Activated T-cell treated with anti-CD3 and anti-CD28 coated beads, Interleukin-2, amount 50 U/mL, for 48 hours (primary cell): Measurements from ENCODE around the gene PCNX2.
A peak's percentile ranks its signal among the peaks of the same experiment; 100 is the strongest.

Experiments
- DNase-seq, 2 experiments: peaks; one replicate each; pipeline ENCODE4 v3.0.0-alpha.2; 2020

The PCNX2 gene

DNA sequence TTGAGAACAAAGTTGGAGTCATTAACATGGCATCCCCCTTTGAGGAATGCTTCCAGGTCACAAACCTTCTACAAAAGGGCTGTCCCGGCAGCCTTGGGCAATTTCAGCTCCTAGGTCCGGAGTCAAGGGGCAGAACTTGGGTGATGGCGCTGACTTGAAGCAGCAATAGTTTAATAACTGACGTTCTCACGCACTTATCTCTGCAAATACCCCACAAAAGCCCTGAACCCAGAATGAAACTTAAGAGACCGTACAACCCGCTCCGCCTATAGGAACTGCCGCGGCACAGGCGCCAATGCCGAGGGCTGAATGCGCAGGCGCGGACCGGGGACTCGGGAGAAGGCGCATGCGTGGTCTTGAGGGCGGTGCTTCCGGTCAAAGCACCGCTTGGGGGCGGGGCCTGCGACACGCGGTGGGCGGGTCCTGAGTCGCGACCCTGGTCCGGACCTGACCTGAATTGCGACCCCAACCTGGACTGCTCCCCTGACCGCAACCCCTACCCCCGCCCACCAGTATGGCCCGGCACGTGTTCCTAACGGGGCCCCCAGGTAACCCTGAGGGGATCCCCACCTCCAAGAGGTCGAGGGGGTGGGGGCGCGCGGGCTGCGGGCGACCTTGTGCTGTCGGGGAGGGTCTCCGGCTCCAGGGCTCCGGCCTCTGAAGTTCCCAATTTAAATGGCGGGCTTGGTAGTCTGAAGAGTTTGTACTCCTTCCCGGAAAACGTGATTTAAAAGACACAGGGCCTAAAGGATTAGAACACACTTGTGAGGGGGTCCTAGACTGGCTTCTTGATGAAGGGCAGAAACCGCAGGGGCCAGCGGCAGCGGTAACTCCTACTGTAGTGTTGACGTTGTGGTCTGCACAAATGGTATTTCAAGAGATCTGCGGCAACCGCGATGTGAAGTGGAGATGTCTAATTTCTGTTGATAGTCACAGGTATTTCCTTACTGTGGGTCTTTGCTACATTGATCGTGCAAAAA is 345.0 kb downstream of the PCNX2 start, which contains the start of gene NTPCR:
NTPCR (plus strand) TSS at position 415 of the 980 bp plus-strand sequence; CDS start at position 515, 100 bp downstream.
- peak; percentile 97 for DNase-seq

DNA sequence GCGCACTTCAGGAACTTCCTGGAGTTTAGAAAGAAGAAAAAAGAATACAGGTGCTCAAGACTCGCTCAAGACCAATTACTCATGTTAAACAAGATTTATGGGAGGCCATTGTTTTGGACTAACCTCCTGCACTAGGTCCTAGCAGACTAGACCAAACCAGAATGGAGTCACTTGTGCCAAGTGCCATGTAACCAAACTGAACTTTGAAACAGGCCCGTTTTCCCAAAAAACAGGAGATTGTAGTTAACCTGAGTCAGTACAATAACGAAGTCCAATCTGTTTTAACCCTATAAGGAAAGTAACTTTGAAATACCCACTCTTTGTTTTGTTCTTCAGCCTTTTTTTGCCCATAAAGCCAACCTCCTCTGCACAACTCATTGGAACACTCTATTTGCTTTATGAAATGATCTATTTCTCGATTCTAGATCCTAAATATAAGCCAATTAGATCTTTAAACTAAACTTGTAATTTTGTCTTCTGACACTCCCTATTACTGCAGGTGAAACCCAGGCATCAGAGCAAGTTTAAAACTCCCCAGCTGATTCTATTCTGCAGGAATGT is 345.8 kb downstream of the PCNX2 start:
- DNase-seq: no peak

DNA sequence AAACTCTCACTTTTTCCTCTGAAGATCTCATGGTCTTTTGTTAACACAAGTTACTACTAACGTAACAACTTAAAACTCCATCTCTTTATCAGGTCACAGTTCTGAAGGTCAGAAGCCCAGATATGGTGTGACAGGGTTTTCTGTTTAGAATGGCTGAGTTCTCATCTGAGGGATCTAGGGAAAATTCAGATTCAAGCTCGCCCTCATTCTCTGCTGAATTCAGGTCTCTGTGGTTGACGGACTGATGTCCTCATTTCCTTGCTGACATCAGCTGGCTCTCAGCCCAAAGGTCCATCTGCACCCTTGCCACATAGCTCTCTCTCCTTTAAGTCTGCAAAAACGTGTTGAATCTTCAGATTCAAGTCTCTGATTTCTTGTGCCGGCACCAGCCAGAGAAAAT is 351.2 kb downstream of the PCNX2 start:
- no peak for DNase-seq

DNA sequence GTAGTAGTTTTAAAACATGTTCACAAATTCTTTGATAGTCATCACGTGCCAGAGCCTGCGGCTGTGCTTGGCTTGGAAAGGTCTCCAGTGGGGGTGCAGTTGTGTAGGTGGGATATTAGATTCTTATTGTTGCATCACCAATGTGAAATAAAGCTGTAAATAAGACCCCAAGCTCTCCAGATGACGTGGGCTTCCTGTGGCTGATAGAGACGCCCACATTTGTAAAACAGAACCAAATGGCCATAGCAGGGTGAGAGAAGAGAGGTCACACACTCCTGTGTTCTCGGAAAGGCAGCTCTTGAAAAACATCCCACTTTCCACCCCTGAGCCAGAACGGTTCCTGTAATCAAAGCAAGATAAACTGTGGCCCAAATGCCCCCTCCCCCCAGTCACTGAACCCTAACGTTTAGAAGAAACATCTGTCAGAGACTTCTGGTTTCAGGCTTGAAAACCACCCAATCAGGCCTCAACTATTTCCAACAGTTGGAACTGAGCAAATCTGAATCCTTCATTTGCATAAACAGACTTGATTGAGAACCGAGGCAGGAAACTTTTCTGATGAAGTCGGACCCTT is 351.8 kb downstream of the PCNX2 start:
- peak; percentile 39 to 40 for DNase-seq

DNA sequence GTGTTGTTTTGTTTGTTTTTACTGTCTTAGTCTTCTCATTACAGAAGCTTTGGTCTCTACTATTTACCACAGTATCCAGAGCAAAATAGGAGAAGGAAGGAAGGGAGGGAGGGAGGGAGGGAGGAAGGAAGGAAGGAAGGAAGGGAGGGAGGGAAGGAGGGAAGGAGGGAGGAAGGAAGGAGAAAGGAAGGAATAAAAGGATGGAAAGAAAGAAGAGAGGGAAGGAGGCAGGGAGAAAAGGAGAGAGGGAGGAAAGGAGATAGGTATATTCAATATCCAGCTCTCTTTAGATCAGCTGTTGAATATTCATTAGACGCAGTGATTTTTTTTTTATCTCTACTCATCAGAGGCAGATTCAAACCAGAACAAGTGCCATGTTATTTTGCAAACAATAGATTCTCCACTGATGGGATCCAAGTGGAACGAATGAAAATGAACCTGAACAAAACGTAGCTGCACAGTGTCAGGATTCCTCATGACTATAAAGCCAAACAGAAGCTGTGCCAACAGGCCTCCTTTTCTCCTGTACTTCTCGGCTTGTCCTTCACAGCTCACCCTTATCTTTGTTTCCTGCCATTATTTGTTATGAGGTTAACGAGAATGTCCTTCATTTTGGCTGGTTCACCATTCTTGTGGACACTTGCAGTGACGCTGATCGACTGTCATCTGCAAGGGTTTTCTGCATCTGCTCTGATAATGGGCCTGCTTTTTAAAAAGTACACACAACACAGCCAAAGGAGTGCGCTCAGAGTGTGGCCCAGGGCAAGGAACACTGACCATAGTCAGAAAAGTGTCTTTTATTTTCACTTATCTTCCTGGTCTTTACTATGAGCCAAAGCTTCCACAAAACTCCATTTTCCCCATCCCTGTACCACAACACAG is 352.9 kb downstream of the PCNX2 start:
- DNase-seq: no peak

DNA sequence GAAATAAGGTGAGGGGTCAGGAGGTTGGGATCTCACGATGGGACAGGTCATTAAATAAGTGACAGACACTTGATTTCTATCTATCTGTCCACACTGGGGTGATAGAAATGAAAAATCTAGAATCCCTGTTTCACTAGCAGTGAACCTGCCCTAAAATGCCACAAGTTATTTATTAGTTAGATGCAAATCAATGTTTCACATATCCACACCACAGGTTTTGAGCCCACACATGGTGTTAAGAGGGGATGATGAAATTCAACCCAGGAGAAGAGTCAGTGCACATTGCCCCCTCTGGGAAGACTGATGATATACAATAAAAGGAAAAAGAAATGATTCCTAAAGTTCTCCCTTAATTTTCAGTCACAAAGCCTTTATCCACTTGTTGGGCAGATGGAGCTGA is 355.3 kb downstream of the PCNX2 start:
- no peak for DNase-seq

DNA sequence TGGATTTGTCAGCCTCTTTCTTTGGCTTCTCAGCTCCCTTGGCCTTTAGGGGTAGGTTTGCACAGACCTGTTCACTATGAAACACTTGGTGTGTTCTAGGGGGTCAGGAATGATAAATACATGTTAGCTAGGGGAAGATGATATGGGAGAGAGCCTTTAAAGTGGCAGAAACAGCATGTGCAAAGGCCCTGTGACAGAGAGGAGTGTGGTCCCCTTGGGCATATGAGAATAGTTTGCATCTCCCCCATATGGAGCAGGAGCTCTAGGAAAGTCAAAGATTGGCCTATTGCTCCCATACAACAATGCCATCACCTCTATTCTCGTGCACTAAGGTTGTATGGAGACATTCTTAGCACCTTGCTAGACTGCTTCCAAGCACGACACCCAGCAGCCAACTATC is 355.8 kb downstream of the PCNX2 start:
- no peak for DNase-seq

- no peak for DNase-seq
These were observed 356.6 kb downstream of the PCNX2 start for GRCh38 chr1:232938926-232939325.

DNA sequence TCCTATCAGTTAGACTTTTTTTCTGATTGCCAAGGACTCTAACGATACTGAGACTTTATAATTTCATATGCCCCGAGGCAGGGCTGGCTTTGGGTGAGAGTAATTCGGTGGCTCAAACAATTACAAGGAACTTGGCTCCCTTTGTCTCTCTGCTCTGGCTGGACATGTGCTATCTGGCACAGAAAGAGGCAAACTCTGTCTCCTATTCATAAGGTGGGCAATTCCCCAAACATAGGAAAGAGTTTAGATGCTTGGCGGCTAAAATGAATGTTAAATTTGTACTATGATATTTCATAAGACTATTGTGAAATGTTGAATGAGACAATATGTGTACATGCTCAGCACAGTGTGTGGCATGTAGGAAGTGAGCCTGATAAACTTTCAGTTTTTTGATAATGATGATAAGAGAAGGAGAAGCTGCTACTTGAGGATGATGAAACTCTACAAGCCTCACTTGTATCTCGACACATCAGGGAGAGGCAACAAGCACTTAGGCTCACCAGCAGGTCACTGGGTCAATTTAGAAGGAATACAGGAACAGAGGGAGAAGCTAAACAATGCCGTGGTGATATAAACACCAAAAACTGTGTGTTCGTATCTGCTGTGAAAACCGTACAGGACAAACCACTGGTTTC is 357.7 kb downstream of the PCNX2 start:
- no peak for DNase-seq

- no peak for DNase-seq
These were observed 358.6 kb downstream of the PCNX2 start for GRCh38 chr1:232936941-232937340.
